IPS-20b (cell line): Measurements from ENCODE around the gene CDC42EP5.

Source experiments
- H3K27ac ChIP-seq: one replicate; pipeline ENCODE4 v1.5.1; 2013; ENCODE audit warnings: low read length
- H3K27me3 ChIP-seq: 2 replicates; pipeline ENCODE4 v1.6.1; 2013; ENCODE audit warnings: mild to moderate bottlenecking, low read length, inconsistent platforms; ENCODE audit not compliant: insufficient read depth
- H3K36me3 ChIP-seq: 2 replicates; pipeline ENCODE4 v1.6.1; 2013; ENCODE audit warnings: low read depth, mild to moderate bottlenecking, inconsistent platforms, low read length, moderate library complexity; ENCODE audit not compliant: insufficient read depth
- H3K4me1 ChIP-seq: 2 replicates; pipeline ENCODE4 v1.6.1; 2013; ENCODE audit warnings: mild to moderate bottlenecking, control low read depth, inconsistent platforms, low read length, moderate library complexity; ENCODE audit not compliant: insufficient read depth
- H3K4me3 ChIP-seq: 2 replicates; pipeline ENCODE4 v1.5.1; 2013; ENCODE audit warnings: mild to moderate bottlenecking, low read length, inconsistent platforms
- H3K9ac ChIP-seq: 2 replicates; pipeline ENCODE4 v1.6.1; 2013; ENCODE audit warnings: low read depth, mild to moderate bottlenecking, inconsistent platforms, low read length, moderate library complexity
- H3K9me3 ChIP-seq: 2 replicates; pipeline ENCODE4 v1.6.1; 2013; ENCODE audit warnings: mild to moderate bottlenecking, low read depth, low read length, inconsistent platforms; ENCODE audit not compliant: insufficient read depth

CDC42EP5 gene

GRCh38 chr19:54427586-54427985 is 45.5 kb downstream of the CDC42EP5 start:
- H3K4me1 ChIP-seq: no peaks in the 10 kb centered on the region
- H3K27ac ChIP-seq: no peak overlapping the region
- peaks cover 12% of the 10 kb centered on the region; the same call in 1 of the 2 replicates for H3K36me3 ChIP-seq
- no peak overlapping the region for H3K4me3 ChIP-seq
- no peak overlapping the region for H3K9ac ChIP-seq
- H3K9me3 ChIP-seq: no peaks in the 10 kb centered on the region
- H3K27me3 ChIP-seq: peaks cover 22% of the 10 kb centered on the region

GRCh38 chr19:54426291-54426931 is 46.7 kb downstream of the CDC42EP5 start:
- peaks cover 7% of the 10 kb centered on the region; the same call in 1 of the 2 replicates for H3K4me1 ChIP-seq
- no peak overlapping the region for H3K4me3 ChIP-seq
- no peaks in the 10 kb centered on the region for H3K9me3 ChIP-seq
- no peak overlapping the region for H3K9ac ChIP-seq
- peaks cover 32% of the 10 kb centered on the region for H3K27me3 ChIP-seq
- H3K27ac ChIP-seq: no peak overlapping the region
- H3K36me3 ChIP-seq: peaks cover 12% of the 10 kb centered on the region; the same call in 1 of the 2 replicates

- Histone ChIP-seq H3K9ac (no peak overlapping the region), H3K27me3 (peaks cover 32% of the 10 kb centered on the region), H3K9me3 (no peaks in the 10 kb centered on the region), H3K27ac (no peak overlapping the region), H3K36me3 (peaks cover 12% of the 10 kb centered on the region; the same call in 1 of the 2 replicates), H3K4me3 (no peak overlapping the region), H3K4me1 (peaks cover 10% of the 10 kb centered on the region; the same call in 1 of the 2 replicates)
Measured at GRCh38 chr19:54425382-54425723, 47.7 kb downstream of the CDC42EP5 start.

GRCh38 chr19:54424660-54425381 is 48.3 kb downstream of the CDC42EP5 start:
- Histone ChIP-seq H3K9ac (no peak overlapping the region), H3K27ac (no peak overlapping the region), H3K9me3 (no peaks in the 10 kb centered on the region), H3K36me3 (peaks cover 12% of the 10 kb centered on the region; the same call in 1 of the 2 replicates), H3K4me1 (peaks cover 12% of the 10 kb centered on the region; the same call in 1 of the 2 replicates), H3K27me3 (peaks cover 32% of the 10 kb centered on the region), H3K4me3 (no peak overlapping the region)

- Histone ChIP-seq H3K4me3 (no peak overlapping the region), H3K4me1 (peaks cover 16% of the 10 kb centered on the region; the same call in 1 of the 2 replicates), H3K27me3 (peaks cover 32% of the 10 kb centered on the region), H3K36me3 (peaks cover 12% of the 10 kb centered on the region; the same call in 1 of the 2 replicates), H3K9ac (no peak overlapping the region), H3K9me3 (no peaks in the 10 kb centered on the region), H3K27ac (no peak overlapping the region)
Measured at GRCh38 chr19:54424201-54424600, 48.9 kb downstream of the CDC42EP5 start.

- H3K4me1 ChIP-seq: peaks cover 20% of the 10 kb centered on the region; the same call in 1 of the 2 replicates
- H3K27ac ChIP-seq: peak overlapping the region; percentile 23
Measured at GRCh38 chr19:54422136-54422535, 51.0 kb downstream of the CDC42EP5 start.

GRCh38 chr19:54421521-54421920 is 51.6 kb downstream of the CDC42EP5 start:
- Histone ChIP-seq H3K9me3 (no peaks in the 10 kb centered on the region), H3K4me3 (peak overlapping the region; percentile 65; the same call in 1 of the 2 replicates), H3K9ac (peak overlapping the region; percentile 58; the same call in 1 of the 2 replicates), H3K27me3 (peaks cover 39% of the 10 kb centered on the region), H3K4me1 (peaks cover 20% of the 10 kb centered on the region; the same call in 1 of the 2 replicates), H3K36me3 (peaks cover 18% of the 10 kb centered on the region; the same call in 1 of the 2 replicates), H3K27ac (peak overlapping the region; percentile 23)

More at GRCh38 chr19:54422136-54422535, 51.0 kb downstream of the CDC42EP5 start:
- Histone ChIP-seq H3K9ac (peak overlapping the region; percentile 58; the same call in 1 of the 2 replicates), H3K9me3 (no peaks in the 10 kb centered on the region), H3K4me3 (peak overlapping the region; percentile 21; the same call in 1 of the 2 replicates), H3K27me3 (peaks cover 33% of the 10 kb centered on the region), H3K36me3 (peaks cover 16% of the 10 kb centered on the region; the same call in 1 of the 2 replicates)

GRCh38 chr19:54421169-54421516 is 52.0 kb downstream of the CDC42EP5 start:
- Histone ChIP-seq H3K4me1 (peaks cover 20% of the 10 kb centered on the region; the same call in 1 of the 2 replicates), H3K27ac (no peak overlapping the region)

GRCh38 chr19:54420383-54421168 is 52.5 kb downstream of the CDC42EP5 start:
- peak overlapping the region; percentile 73 for H3K27ac ChIP-seq
- peak overlapping the region; percentile 65; the same call in 1 of the 2 replicates for H3K4me3 ChIP-seq
- peaks cover 40% of the 10 kb centered on the region for H3K27me3 ChIP-seq
- peaks cover 20% of the 10 kb centered on the region; the same call in 1 of the 2 replicates for H3K4me1 ChIP-seq
- H3K9me3 ChIP-seq: no peaks in the 10 kb centered on the region
- peaks cover 18% of the 10 kb centered on the region; the same call in 1 of the 2 replicates for H3K36me3 ChIP-seq
- H3K9ac ChIP-seq: peak overlapping the region; percentile 81

More at GRCh38 chr19:54421169-54421516, 52.0 kb downstream of the CDC42EP5 start:
- Histone ChIP-seq H3K4me3 (peak overlapping the region; percentile 65; the same call in 1 of the 2 replicates), H3K9me3 (no peaks in the 10 kb centered on the region), H3K27me3 (peaks cover 39% of the 10 kb centered on the region), H3K9ac (peak overlapping the region; percentile 58; the same call in 1 of the 2 replicates), H3K36me3 (peaks cover 18% of the 10 kb centered on the region; the same call in 1 of the 2 replicates)

GRCh38 chr19:54420068-54420382 is 53.1 kb downstream of the CDC42EP5 start:
- H3K4me1 ChIP-seq: peaks cover 20% of the 10 kb centered on the region; the same call in 1 of the 2 replicates

More at GRCh38 chr19:54420068-54420382, 53.1 kb downstream of the CDC42EP5 start:
- H3K36me3 ChIP-seq: peaks cover 18% of the 10 kb centered on the region; the same call in 1 of the 2 replicates
- peak overlapping the region; percentile 81; the same call in 1 of the 2 replicates for H3K9ac ChIP-seq
- H3K27me3 ChIP-seq: peaks cover 39% of the 10 kb centered on the region
- peak overlapping the region; percentile 73 for H3K27ac ChIP-seq
- peak overlapping the region; percentile 65; the same call in 1 of the 2 replicates for H3K4me3 ChIP-seq
- H3K9me3 ChIP-seq: no peaks in the 10 kb centered on the region
